CMK (cell line): ENCODE results near the gene FGF19.

Source experiments
- DNase-seq: peaks from one replicate; pipeline ENCODE4 v3.0.0-alpha.2; 2010; ENCODE audit warnings: low read depth

The FGF19 gene

GRCh38 chr11:69656536-69657455, 47.0 kb downstream of the FGF19 start:
- DNase-seq: no peak

- no peak for DNase-seq
Measured at GRCh38 chr11:69655479-69656428, 48.1 kb downstream of the FGF19 start.

- no peak for DNase-seq
Measured at GRCh38 chr11:69654660-69655478, 49.0 kb downstream of the FGF19 start.

GRCh38 chr11:69654001-69654659, 49.7 kb downstream of the FGF19 start:
- no peak for DNase-seq

GRCh38 chr11:69653406-69653960, 50.3 kb downstream of the FGF19 start:
- no peak for DNase-seq

GRCh38 chr11:69652999-69653398, 50.8 kb downstream of the FGF19 start:
- no peak for DNase-seq

GRCh38 chr11:69651834-69652620, 51.8 kb downstream of the FGF19 start:
- no peak for DNase-seq

GRCh38 chr11:69650832-69651344, 52.9 kb downstream of the FGF19 start:
- DNase-seq: no peak

GRCh38 chr11:69650081-69650831, 53.6 kb downstream of the FGF19 start:
- DNase-seq: no peak

GRCh38 chr11:69649576-69649900, 54.3 kb downstream of the FGF19 start:
- DNase-seq: no peak

- no peak for DNase-seq
Measured at GRCh38 chr11:69648679-69649575, 54.9 kb downstream of the FGF19 start.
